Measurements from ENCODE around the gene ERICH2. TPM values are rescaled to one million over a fixed set of nuclear protein-coding genes. Genes with fewer than 3 reads are reported as not detected.

The ERICH2 gene
- total RNA-seq, 1 experiment from 2014 or later = 2.4 TPM

GRCh38 chr2:170818752-170819470 is 48.7 kb downstream of the ERICH2 start:
- TSS peak; percentile 27 for BruUV-seq (replicated peaks)
- Histone ChIP-seq H3K27ac (ENCODE audit: low read depth, low read length) (no peak overlapping the region), H3K79me2 (ENCODE audit: insufficient read depth, low read length) (no peaks in the 10 kb centered on the region), H3K4me3 (replicated peaks in 1 of 2; ENCODE audit: low read depth in 1 of 2, low read length in 2 of 2) (no peak overlapping the region), H3K27me3 (ENCODE audit: insufficient read depth, low read length) (no peaks in the 10 kb centered on the region), H3K36me3 (ENCODE audit: control insufficient read depth in 1 of 2, insufficient read depth in 2 of 2, low read length in 2 of 2) (no peaks in the 10 kb centered on the region), H3K4me1 (ENCODE audit: control insufficient read depth in 1 of 2, insufficient read depth in 2 of 2, low read length in 2 of 2) (peaks cover 3 to 27% of the 10 kb centered on the region in 2 experiments; a peak in 3 of 4 replicates), H3K9ac (ENCODE audit: low read length) (no peak overlapping the region), H3K4me2 (ENCODE audit: low read length) (no peak overlapping the region), H4K20me1 (ENCODE audit: insufficient read depth) (no peaks in the 10 kb centered on the region), H2AFZ (ENCODE audit: low read depth, low read length, poor library complexity, severe bottlenecking) (no peak overlapping the region), H3K9me2 (ENCODE audit: insufficient read depth) (no peaks in the 10 kb centered on the region), H3K9me3 (ENCODE audit: control insufficient read depth in 1 of 2, insufficient read depth in 1 of 2, low read depth in 1 of 2, low read length in 2 of 2) (no peaks in the 10 kb centered on the region)
- ChIA-PET CTCF (no interaction called here), POLR2A (no interaction called here), RAD21 (ENCODE audit: low non-redundant PET in 1 of 2, low total read pairs in 2 of 2, uncharacterized antibody in 2 of 2, unreplicated experiment in 2 of 2) (no interaction called here)
- ATAC-seq (no peak), DNase-seq (ENCODE audit: low read depth, low spot score) (no peak)
- intact Hi-C loops (cut with micrococcal nuclease) = loop anchor here (5.0 kb wide), 1 partner anchor 457 kb away; no protein-coding TSS in a partner anchor
- no peak for TF ChIP-seq EZH2phosphoT487 (IDR thresholded peaks at IDR 0.05; ENCODE audit: borderline replicate concordance)
- no peak for TF ChIP-seq EZH2 (IDR thresholded peaks at IDR 0.05)

GRCh38 chr2:170819680-170820664 is 49.8 kb downstream of the ERICH2 start:
- ChIA-PET POLR2A (no interaction called here), RAD21 (ENCODE audit: low non-redundant PET in 1 of 2, low total read pairs in 2 of 2, uncharacterized antibody in 2 of 2, unreplicated experiment in 2 of 2) (no interaction called here), CTCF (no interaction called here)
- Histone ChIP-seq H3K9ac (ENCODE audit: low read length) (no peak overlapping the region), H4K20me1 (ENCODE audit: insufficient read depth) (no peaks in the 10 kb centered on the region), H3K27ac (ENCODE audit: low read depth, low read length) (no peak overlapping the region), H3K4me3 (replicated peaks in 1 of 2; ENCODE audit: low read depth in 1 of 2, low read length in 2 of 2) (no peak overlapping the region), H3K4me2 (ENCODE audit: low read length) (no peak overlapping the region), H3K4me1 (ENCODE audit: control insufficient read depth in 1 of 2, insufficient read depth in 2 of 2, low read length in 2 of 2) (peaks cover 3 to 27% of the 10 kb centered on the region in 2 experiments; a peak in 3 of 4 replicates), H3K36me3 (ENCODE audit: control insufficient read depth in 1 of 2, insufficient read depth in 2 of 2, low read length in 2 of 2) (no peaks in the 10 kb centered on the region), H3K9me3 (ENCODE audit: control insufficient read depth in 1 of 2, insufficient read depth in 1 of 2, low read depth in 1 of 2, low read length in 2 of 2) (no peaks in the 10 kb centered on the region), H3K79me2 (ENCODE audit: insufficient read depth, low read length) (no peaks in the 10 kb centered on the region), H2AFZ (ENCODE audit: low read depth, low read length, poor library complexity, severe bottlenecking) (no peak overlapping the region), H3K27me3 (ENCODE audit: insufficient read depth, low read length) (no peaks in the 10 kb centered on the region), H3K9me2 (ENCODE audit: insufficient read depth) (no peaks in the 10 kb centered on the region)
- intact Hi-C loops (cut with micrococcal nuclease) = loop anchor here (5.0 kb wide), 1 partner anchor 458 kb away; no protein-coding TSS in a partner anchor
- ATAC-seq (no peak), DNase-seq (ENCODE audit: low read depth, low spot score) (no peak)
- no TSS peak for BruUV-seq (replicated peaks)
- TF ChIP-seq SRF (IDR thresholded peaks at IDR 0.05; ENCODE audit: low read depth) = no peak
- TF ChIP-seq SP1 (IDR thresholded peaks at IDR 0.05; ENCODE audit: low read depth) = no peak
- TF ChIP-seq TCF7L2 (IDR thresholded peaks at IDR 0.05; ENCODE audit: borderline replicate concordance, extremely low read depth, insufficient read depth, insufficient read length) = no peak
- TF ChIP-seq SIN3A (IDR thresholded peaks at IDR 0.05; ENCODE audit: low read depth) = no peak
- no peak for TF ChIP-seq ZBTB33 (IDR thresholded peaks at IDR 0.05; ENCODE audit: extremely low read depth, insufficient replicate concordance, low read length)
- no peak for TF ChIP-seq ZFX (IDR thresholded peaks at IDR 0.05)
- no peak for TF ChIP-seq CBX3 (IDR thresholded peaks at IDR 0.05; ENCODE audit: low read depth)
- no peak for TF ChIP-seq POLR2AphosphoS5 (IDR thresholded peaks at IDR 0.05; ENCODE audit: low read depth, low read length)
- TF ChIP-seq CEBPB (IDR thresholded peaks at IDR 0.05; ENCODE audit: low read depth) = no peak
- no peak for TF ChIP-seq ATF3 (IDR thresholded peaks at IDR 0.05)
- no peak for TF ChIP-seq EGR1 (IDR thresholded peaks at IDR 0.05; ENCODE audit: low read depth)
